Esophagus muscularis mucosa (tissue), 3 donors: ENCODE results near the gene IRAK2.

ENCODE experiments used
- CTCF ChIP-seq, 3 experiments: fragments of 200-600 bp in 2 of 3; fragments of 450-650 bp in 1 of 3; sonication (generic) in 2 of 3; IDR thresholded peaks; one replicate each; pipeline ENCODE4 v1.5.1; 2017 to 2019; ENCODE audit warnings: antibody characterized with exemption in 3 of 3, mild to moderate bottlenecking in 2 of 3, moderate library complexity in 1 of 3
- EP300 ChIP-seq: sonication (generic); formaldehyde crosslinking; IDR thresholded peaks from one replicate; pipeline ENCODE4 v1.6.1; 2017; ENCODE audit warnings: antibody characterized with exemption

GRCh38 chr3:10121064-10121463, 43.7 kb upstream of the IRAK2 start:
- TF ChIP-seq CTCF (IDR thresholded peaks at IDR 0.05) (no peak), EP300 (no peak)
